Fibroblast of lung (primary cell): ENCODE measurements around the gene RAB40A.

Source experiments
- EZH2 ChIP-seq: IDR thresholded peaks from 2 replicates; pipeline ENCODE4 v1.5.1; 2012; ENCODE audit warnings: low read length, control low read depth, mild to moderate bottlenecking; ENCODE audit errors: missing control alignments
- TF ChIP-seq, protein P1 (sequence below), 2 donors: IDR thresholded peaks in 1 of 2; conservative IDR thresholded peaks in 1 of 2; 1 replicate in 1 of 2; 2 replicates in 1 of 2; pipeline ENCODE4 v1.5.1; 2011 to 2012; ENCODE audit warnings: low read length in 2 of 2, control low read depth in 1 of 2, inconsistent platforms in 1 of 2, low read depth in 1 of 2, mild to moderate bottlenecking in 1 of 2

DNA sequence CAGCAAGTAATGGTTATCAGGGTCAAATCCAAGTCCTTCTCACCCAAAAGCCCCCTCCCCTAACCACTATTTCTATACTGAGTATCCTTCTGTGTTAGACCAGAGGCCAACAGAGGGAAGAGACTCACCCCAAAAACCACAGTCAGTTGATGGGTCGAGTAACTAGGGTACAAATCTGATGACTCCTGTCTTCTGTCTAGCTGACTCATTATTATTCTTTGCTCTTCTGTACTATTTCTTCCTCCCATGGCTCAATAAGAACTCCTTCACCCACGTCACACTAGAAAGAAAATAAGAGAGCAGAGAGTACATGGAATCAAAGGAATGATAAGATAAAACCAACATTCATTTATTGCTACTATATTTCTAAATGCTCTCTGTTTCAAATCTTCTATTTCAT is 2.0 kb downstream of the RAB40A start:
- TF ChIP-seq, protein P1, sequence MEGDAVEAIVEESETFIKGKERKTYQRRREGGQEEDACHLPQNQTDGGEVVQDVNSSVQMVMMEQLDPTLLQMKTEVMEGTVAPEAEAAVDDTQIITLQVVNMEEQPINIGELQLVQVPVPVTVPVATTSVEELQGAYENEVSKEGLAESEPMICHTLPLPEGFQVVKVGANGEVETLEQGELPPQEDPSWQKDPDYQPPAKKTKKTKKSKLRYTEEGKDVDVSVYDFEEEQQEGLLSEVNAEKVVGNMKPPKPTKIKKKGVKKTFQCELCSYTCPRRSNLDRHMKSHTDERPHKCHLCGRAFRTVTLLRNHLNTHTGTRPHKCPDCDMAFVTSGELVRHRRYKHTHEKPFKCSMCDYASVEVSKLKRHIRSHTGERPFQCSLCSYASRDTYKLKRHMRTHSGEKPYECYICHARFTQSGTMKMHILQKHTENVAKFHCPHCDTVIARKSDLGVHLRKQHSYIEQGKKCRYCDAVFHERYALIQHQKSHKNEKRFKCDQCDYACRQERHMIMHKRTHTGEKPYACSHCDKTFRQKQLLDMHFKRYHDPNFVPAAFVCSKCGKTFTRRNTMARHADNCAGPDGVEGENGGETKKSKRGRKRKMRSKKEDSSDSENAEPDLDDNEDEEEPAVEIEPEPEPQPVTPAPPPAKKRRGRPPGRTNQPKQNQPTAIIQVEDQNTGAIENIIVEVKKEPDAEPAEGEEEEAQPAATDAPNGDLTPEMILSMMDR (conservative IDR thresholded peaks at IDR 0.05 in 1 of 2, IDR thresholded peaks at IDR 0.05 in 1 of 2; ENCODE audit: low read depth in 1 of 2, low read length in 2 of 2) = no peak
- no peak for TF ChIP-seq EZH2
